GM18951 (cell line): Measurements from ENCODE around the gene CYP46A1.

Experiments
- POLR2A ChIP-seq: IDR thresholded peaks from 4 replicates; pipeline ENCODE4 v1.6.1; 2011; ENCODE audit warnings: mild to moderate bottlenecking; ENCODE audit not compliant: insufficient read length, insufficient read depth; ENCODE audit errors: extremely low read depth
- in situ Hi-C: fragments of 300-500 bp; cut with MboI; formaldehyde crosslinking; loops from one replicate; pipeline ENCODE4 v1.12.0; 2022; ENCODE audit warnings: low sequenced_read_pairs, mixed read lengths, inconsistent platforms; ENCODE audit not compliant: unreplicated experiment

The CYP46A1 gene

GRCh38 chr14:99721792-99722516, 37.9 kb downstream of the CYP46A1 start:
- no peak for TF ChIP-seq POLR2A
- in situ Hi-C loops = loop anchor here (25.0 kb wide), 1 partner anchor 165 kb away; no protein-coding TSS in a partner anchor

- TF ChIP-seq POLR2A = no peak
- in situ Hi-C loops = loop anchor here (25.0 kb wide), 1 partner anchor 165 kb away; no protein-coding TSS in a partner anchor
Measured at GRCh38 chr14:99722741-99723140, 38.6 kb downstream of the CYP46A1 start.

GRCh38 chr14:99724196-99724891, 40.2 kb downstream of the CYP46A1 start:
- in situ Hi-C loops = loop anchor here (25.0 kb wide), 1 partner anchor 163 kb away; no protein-coding TSS in a partner anchor
- TF ChIP-seq POLR2A = no peak

DNA sequence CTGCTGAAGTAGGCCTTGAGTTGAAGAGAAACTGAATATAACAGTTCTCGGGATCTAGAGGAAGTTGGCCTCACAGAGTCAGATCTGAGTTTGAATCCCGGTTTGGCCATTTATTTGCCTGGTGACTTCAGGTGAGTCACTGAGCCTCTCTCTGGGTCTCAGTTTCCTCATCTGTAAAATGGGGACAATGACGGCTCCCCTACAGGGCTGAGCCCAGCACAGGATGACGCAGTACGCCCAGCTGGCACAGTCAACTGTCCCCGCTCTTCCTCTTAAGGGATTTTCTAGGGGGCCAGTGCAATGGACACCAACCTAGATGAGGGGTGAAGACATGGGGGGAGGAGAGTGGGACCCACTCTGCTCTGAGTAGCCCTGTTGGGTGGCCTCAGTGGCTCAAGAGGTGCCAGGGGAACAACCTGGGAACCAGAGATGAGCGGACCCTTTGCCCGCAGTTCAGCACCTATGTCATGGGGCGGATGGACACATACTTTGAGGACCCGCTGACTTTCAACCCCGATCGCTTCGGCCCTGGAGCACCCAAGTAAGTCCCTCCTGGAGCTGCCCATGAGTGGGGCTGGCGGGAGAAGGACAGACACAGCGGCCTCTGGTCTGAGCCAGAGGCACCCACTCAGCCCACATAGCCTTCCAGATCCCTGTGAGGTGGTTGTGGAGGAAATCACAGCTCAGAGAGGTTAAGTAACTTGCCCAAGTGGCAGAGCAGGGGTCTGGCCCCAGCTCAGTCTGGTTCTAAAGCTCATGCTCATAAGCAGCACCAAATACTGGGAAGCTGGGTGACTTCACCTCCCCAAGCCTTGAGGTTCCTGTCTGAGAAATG, 41.1 kb downstream of the CYP46A1 start:
- in situ Hi-C loops = loop anchor here (25.0 kb wide), 1 partner anchor 162 kb away; no protein-coding TSS in a partner anchor

GRCh38 chr14:99725774-99726537, 41.9 kb downstream of the CYP46A1 start:
- no peak for TF ChIP-seq POLR2A
- in situ Hi-C loops = no loop called here

More for the DNA sequence above, 41.1 kb downstream of the CYP46A1 start:
- TF ChIP-seq POLR2A = no peak

- TF ChIP-seq POLR2A = no peak
- in situ Hi-C loops = no loop called here
Measured at GRCh38 chr14:99726538-99727095, 42.5 kb downstream of the CYP46A1 start.

- in situ Hi-C loops = no loop called here
- no peak for TF ChIP-seq POLR2A
Measured at GRCh38 chr14:99727096-99727870, 43.2 kb downstream of the CYP46A1 start.

DNA sequence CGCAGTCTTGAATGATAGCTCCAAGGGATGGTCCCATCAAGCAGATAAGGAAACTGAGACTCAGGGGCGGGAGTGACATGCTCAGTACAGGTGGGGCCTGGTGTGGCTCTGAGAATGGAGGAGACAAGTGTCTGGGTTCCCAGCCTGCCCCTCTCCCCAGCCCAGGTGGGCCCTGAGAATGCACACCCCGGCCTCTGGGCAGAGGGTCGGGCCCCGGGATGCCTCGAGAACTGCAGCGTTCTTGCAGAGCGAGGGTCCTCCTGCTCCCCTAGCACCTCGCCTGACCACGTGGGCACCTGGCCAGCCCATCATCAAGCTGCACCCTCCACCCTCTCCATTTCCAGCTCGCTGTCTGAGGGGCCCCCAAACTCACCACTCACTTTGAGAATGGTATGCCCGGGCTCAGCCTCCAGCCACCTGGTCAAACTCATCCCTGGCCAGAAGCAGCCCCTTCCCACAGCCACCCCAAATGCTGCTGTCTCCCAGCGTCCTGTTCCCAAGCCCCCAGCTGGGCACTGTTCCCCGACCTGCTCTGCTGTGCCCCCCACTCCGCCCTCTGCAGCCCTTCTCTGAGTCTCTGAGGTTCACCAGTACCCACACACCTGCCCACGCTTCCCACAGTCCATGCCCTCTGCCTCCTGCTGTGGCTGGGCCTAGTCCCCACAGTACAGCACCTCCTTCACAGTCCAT, 44.3 kb downstream of the CYP46A1 start:
- TF ChIP-seq POLR2A = no peak
- in situ Hi-C loops = no loop called here

DNA sequence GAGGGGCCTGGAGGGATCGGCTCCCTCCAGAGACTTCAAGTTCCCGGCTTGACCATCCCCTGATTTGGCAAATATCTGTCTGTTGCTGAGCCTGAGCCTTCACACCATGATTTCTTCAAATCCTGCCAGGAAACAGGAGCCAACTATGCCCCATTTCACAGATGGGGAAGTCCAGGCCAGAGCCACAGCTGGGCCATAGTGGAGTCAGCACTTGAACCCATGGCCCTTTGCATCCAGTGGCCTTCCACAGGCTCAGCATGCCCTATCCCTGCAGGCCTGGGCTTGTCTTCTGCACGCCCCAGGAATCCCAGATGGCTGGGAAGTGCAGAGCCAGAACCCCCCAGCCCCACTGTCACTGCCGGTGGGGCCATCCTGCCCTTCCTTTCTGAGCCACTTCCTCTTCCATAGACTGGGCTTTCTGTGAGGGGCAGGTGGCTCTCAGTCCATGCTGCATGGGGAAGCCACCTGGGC, 44.9 kb downstream of the CYP46A1 start:
- no peak for TF ChIP-seq POLR2A
- in situ Hi-C loops = no loop called here

- no peak for TF ChIP-seq POLR2A
- in situ Hi-C loops = no loop called here
Measured at GRCh38 chr14:99729991-99730875, 46.1 kb downstream of the CYP46A1 start.
